Panc1 (cell line): ENCODE measurements around the gene IRF6.

Source experiments
- POLR2AphosphoS5 ChIP-seq: IDR thresholded peaks from 2 replicates; pipeline ENCODE4 v1.6.1; 2012; ENCODE audit warnings: mild to moderate bottlenecking, low read depth, low read length, moderate library complexity
- TF ChIP-seq, protein P1 (sequence below): fragments of 450-650 bp; IDR thresholded peaks from 2 replicates; pipeline ENCODE4 v1.5.1; 2017; ENCODE audit warnings: mild to moderate bottlenecking

DNA sequence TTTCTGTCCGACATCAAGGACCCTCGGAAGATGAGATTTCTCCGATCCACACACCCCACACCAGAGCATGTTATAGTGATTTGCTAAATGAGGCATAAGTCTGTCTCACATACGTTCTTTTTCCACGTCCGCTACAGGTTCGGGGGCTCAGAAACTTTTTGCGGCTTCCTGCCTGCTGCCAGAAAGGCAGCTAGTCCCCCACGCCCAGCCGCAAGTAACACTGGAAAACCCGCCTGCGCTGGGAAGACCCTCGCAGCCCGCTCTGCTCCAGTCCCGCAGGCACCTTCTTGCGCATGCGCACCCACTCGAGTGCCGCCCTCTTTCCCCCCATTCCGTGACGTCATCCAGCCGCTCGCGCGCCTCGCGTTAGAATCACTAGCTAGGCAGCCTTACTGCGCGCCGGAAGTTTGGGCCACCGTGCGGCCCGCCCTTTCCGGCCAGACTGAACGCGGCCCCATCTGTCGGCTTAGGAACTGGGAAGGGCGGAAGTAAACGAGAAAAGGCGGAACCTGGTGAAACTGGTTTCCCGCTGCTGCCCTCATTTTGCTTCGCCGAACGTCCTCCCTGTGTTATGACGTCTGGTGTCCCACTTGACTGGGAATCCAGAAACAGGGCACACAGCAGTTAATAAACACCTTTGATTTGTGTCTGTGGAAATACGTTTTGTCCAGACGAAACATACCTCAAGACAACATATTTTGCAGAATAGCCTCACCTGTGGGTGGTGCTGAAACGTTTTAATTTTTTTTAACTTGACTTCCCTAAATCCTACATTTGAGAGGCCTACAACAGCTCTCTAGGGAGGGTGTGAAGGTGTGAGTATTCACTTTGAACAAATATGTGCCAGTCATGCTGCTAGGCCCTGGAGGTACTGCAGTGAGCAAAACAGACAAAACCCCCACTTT lies 21.4 kb downstream of the IRF6 start, which contains the start of gene C1orf74:
- TF ChIP-seq, protein P1, sequence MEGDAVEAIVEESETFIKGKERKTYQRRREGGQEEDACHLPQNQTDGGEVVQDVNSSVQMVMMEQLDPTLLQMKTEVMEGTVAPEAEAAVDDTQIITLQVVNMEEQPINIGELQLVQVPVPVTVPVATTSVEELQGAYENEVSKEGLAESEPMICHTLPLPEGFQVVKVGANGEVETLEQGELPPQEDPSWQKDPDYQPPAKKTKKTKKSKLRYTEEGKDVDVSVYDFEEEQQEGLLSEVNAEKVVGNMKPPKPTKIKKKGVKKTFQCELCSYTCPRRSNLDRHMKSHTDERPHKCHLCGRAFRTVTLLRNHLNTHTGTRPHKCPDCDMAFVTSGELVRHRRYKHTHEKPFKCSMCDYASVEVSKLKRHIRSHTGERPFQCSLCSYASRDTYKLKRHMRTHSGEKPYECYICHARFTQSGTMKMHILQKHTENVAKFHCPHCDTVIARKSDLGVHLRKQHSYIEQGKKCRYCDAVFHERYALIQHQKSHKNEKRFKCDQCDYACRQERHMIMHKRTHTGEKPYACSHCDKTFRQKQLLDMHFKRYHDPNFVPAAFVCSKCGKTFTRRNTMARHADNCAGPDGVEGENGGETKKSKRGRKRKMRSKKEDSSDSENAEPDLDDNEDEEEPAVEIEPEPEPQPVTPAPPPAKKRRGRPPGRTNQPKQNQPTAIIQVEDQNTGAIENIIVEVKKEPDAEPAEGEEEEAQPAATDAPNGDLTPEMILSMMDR = no peak
- peak; percentile 95 for TF ChIP-seq POLR2AphosphoS5
